CD4-positive, alpha-beta T cell treated with Interleukin-4 for 1 hour (primary cell): ENCODE measurements around the gene FBXL7.

Experiments
- DNase-seq, 2 donors: peaks; one replicate each; pipeline ENCODE4 v3.0.0-alpha.2; 2020 to 2022

Gene FBXL7

GRCh38 chr5:15722305-15722704 lies 222.3 kb downstream of the FBXL7 start:
- no peak for DNase-seq

- no peak for DNase-seq
Observed at GRCh38 chr5:15727375-15727774, 227.4 kb downstream of the FBXL7 start.

GRCh38 chr5:15728811-15729210 lies 228.8 kb downstream of the FBXL7 start:
- no peak for DNase-seq

GRCh38 chr5:15731699-15732098 lies 231.7 kb downstream of the FBXL7 start:
- no peak for DNase-seq

DNA sequence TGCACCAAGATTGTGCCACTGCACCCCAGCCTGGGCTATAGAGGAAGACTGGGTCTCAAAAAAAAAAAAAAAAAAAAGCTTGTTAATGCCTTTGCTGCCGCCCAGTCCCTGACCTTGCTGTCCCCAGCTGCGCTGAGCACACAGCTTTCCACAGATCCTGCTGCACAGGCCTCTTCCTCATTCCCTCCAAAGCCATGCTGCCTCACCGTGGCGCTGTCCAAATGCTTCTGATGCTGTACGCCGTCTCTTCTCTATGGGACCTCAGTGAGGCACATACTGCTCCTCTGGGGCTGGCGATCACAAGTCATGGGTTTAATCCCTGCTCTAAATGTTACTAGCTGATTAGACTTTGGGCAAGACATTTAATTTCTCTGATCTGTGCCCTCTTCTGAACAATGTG lies 234.1 kb downstream of the FBXL7 start:
- no peak for DNase-seq

DNA sequence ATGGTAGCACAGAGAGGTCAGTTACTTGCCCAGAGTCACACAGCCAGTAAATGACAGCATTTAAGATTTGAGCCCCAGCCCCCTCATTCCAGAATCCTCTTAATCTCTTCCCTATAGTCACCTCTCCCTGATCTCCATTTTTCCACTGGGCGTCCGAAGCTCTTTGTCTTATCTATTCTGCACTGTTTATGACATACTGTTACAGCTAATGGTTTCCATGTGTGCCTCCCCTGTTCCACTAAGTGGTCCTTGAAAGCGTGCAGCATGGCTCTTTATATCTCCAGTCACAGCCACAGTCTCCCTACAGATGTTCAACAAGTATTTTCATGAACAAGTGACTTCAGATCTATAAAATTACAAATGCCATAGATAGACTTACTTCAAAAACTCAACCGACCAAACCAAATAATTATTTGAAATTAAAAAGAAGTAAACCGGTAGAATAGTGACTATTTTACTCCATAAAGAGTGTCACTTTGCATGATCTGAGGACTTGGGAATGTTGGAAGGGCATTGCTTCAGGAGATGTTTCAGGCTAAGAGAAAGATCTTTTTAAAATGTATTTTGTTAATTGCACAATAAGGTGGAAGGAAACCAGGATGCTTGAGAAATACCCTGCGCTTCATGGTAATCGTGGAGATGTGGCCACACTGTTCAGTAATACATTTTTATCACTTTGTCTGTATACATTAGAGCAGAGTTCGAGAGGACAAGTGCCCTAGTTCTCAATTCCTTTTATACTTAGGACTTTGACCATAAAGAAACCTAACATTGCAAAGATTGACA lies 237.2 kb downstream of the FBXL7 start:
- no peak for DNase-seq

DNA sequence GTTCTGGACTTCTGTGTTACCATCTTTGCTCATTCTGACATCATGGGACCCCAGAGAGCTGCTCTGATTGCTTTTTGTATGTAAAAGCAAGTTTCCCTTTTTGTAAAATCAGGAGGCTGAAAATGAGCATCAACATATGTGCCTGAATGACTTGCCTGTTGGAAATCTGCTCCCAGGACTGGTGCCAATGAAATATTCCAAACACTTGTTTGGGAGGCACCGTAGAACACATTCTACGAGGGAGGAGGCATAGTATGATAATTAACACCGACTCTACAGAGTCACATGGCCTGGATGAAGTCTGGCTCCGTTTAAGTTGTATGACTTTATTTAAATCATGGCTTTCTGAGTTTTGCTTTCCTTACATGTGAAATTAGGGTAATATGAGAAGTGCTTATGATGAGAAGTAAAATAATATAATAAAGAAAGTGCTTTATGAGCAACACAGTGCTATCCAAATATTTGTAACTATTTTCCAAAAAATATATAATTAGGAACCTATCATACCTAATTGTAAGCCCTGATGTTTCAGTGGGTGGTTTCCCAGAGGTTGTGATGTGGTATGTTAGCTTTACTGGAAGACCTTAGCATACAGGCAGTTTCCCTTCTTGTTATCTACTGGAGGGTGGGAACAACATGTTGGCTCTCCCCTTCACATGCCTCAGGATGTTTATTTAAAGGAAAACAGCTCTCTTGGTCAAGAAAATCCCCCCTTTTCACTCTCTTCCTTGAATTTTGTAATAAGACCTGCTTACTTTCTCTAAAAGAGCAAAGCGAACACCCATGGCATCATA lies 238.1 kb downstream of the FBXL7 start:
- no peak for DNase-seq

GRCh38 chr5:15740383-15740782 lies 240.4 kb downstream of the FBXL7 start:
- no peak for DNase-seq

DNA sequence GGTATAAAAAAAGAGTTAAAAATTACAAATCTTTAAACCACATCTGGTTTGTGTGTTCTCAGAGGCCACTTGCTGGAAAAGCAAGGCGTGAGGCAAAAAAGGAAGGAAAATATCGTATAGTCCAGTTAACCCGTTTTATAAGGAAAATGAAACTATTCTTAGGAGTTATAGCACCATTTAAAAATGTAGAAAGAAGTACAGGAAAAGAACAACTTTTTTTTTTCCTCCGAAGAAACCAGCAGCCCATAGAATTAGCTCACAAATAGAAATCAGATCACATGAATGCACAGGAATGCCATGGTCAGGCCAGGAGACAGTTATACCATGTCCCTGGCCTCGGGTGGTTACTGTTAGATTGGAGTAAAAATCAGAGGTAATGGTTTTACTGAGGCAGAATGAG lies 241.6 kb downstream of the FBXL7 start:
- no peak for DNase-seq

GRCh38 chr5:15746833-15747232 lies 246.9 kb downstream of the FBXL7 start:
- no peak for DNase-seq

DNA sequence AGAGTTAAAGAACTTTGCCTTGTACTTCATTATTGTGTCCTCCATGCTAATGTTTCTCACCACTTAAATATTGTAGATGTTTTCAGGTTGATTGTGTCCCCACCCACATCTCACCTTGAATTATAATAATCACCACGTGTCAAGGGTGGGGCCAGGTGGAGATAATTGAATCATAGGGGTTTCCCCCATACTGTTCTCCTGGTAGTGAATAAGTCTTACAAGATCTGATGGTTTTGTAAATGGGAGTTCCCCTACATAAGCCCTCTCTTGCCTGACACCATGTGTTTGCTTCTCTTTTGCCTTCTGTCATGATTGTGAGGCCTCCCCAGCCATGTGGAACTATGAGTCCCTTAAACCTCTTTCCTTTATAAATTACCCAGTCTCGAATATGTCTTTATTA lies 248.3 kb downstream of the FBXL7 start:
- DNase-seq: no peak

DNA sequence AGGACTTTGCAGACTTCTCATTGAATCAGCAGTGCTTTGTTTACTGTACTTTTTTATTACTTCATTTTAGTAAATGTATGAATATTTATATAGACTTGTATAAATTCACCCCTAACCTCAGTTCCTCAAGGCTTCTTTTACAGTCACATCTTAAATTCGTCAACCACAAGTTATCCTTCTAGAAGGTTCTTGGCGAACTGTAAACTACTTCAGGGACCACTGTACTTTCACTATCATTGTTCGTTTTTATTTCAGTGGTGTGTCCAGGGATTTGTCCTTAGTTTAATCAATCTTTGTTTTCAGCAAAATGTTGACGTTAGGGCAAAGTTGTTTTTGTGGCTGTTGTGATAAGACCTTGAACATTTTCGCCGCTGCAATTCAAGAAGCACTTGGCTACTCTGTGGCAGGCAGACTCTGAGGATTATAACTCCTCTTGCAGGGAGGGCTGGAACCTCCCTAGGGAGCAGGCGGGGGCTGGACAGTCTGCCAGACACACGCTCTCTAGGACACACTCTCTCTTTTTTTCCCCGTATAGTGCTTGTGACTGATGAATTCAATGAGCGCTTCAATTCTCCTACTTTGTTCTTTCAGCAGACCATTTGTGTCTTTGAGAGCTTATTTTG lies 252.8 kb downstream of the FBXL7 start:
- DNase-seq: no peak

GRCh38 chr5:15753752-15754151 lies 253.8 kb downstream of the FBXL7 start:
- no peak for DNase-seq

DNA sequence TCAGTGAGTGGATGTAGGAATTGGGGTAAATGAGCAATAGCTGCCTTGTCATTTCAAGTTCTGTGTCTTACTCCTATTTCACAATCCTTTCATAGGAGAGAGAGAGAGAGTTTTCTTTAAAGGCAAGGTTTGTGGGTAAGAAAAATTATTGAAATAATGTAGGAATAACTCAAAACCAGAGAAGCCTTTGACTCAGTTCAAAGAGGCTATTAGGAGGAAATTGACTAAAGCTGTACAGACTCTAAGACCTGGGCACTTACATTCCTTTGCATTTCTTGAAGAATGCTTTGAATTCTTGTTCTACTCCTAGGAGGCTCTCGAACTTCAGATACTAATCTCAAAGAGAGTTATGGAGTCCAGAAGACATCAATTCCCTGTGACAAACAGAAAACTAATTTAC lies 257.1 kb downstream of the FBXL7 start:
- no peak for DNase-seq

- no peak for DNase-seq
Observed at GRCh38 chr5:15757619-15758018, 257.6 kb downstream of the FBXL7 start.

DNA sequence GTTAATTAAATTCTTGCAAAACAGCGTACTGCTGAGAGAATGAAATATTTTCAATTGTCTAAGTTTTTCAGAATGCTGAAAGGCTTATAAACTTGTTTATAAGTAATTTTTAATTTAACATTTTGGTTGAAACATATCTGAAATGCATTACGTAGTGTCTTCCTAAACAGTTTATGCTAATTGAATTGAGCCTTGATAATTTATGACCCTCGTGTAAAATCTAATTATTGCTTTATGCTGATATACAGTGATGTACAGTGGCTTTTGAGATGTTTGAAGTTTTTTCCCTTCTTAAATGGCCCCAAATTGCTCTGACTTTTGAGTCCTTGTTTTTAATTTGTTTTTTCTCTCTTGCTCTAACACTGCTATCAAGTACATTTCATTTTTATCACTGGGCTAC lies 262.7 kb downstream of the FBXL7 start:
- DNase-seq: no peak

GRCh38 chr5:15763754-15764153 lies 263.8 kb downstream of the FBXL7 start:
- DNase-seq: no peak

DNA sequence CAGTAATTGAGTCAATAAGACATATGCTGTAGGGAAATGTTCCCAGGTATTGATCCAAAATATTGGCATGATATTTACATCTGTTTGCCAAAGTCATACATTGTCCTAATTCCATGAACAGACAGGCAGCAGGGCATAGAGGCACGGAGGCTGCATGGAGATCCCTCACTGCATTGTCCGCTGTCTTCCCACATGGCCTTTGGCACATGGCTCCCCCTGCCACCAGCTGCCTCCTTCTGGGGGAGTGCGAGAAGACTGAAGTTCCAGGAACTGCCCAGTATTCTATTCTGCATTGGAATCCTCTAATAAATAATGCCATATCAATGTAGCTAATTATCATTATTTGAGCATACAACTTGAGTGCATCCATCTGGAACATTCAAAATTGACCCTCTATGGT lies 269.0 kb downstream of the FBXL7 start:
- no peak for DNase-seq

GRCh38 chr5:15772131-15772530 lies 272.2 kb downstream of the FBXL7 start:
- DNase-seq: no peak

DNA sequence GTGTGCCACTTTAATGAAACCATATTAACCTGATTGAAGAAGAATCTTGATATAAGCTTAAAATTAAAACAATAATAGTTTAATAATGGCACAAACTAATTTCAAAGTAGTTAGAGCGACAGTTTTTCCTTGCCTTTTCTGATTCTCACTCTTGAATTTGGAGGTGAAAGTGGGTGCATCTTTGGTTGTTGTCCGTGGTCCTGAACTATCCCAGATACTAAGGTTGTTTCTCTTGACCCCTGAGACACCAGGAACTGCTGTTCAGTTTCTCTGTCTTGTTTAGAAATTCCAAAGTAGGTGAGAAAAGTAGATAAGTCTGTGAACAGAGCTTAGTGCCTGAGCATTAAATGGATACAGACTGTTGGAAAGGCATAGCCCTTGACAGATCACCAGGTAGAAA lies 274.7 kb downstream of the FBXL7 start:
- DNase-seq: no peak

DNA sequence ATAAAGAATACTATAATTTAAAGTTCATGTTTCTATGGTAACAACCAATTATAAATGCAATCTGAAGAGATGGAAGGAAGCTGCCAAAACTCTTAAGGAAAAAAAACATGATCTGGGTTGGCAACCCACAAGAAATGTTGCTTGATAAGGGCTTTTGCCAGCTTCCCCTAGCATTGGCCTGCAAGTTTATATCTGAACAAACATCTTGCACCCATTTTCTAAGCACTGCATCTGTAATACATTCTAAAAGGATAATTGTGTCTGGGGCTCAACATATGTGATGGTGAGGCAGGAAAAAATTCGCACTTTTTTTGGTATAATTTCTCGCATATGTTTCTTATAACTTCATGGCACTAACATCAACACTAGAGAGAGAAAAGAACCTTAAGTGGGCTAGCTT lies 276.4 kb downstream of the FBXL7 start:
- no peak for DNase-seq

- DNase-seq: no peak
Observed at GRCh38 chr5:15783734-15784133, 283.8 kb downstream of the FBXL7 start.

- no peak for DNase-seq
Observed at GRCh38 chr5:15785531-15785981, 285.6 kb downstream of the FBXL7 start.

GRCh38 chr5:15786326-15786725 lies 286.3 kb downstream of the FBXL7 start:
- DNase-seq: no peak
